HG02970 (cell line): Measurements from ENCODE around the gene VPS52.
"Not testable (repeated sequence)": the region's sequence is repeated elsewhere in the genome, so short reads cannot be mapped to it uniquely, and the experiment has no call there.

Experiments used
- ATAC-seq: cut with Tn5 transposase; IDR thresholded peaks from one replicate; pipeline ENCODE4 v1.9.1; 2021; ENCODE audit warnings: mild to moderate bottlenecking, moderate library complexity, moderate number of reproducible peaks; ENCODE audit not compliant: unreplicated experiment, low FRiP score

Gene VPS52

DNA sequence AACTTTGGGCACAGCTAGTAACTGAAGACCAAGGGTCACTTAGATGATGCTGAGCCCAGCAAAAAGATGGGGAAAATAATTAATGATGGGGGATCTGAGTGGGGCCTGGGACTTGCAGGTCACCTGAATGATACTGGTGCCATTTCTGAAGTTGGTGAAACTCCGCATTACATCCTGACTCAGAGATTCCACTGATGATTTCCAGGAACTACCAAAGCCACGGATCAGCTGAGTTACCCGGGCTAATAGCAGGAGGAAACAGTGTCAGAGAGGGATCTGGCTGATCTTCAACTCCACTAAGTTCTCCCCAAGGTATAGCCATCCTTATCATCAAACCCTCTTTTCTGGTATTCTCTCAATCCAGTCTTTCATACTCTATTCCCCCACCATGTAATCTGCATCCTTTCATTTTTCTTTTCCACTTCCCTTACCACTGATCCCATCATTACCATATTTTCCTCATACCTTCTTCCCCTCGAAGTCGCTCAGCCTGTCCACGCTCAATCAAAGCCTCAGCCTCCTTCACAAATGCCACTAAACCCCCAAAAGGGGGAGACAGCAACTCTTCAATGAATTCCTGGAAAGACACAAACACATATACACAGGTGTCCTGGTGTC lies 20.2 kb downstream of the VPS52 start:
- ATAC-seq: no peak

DNA sequence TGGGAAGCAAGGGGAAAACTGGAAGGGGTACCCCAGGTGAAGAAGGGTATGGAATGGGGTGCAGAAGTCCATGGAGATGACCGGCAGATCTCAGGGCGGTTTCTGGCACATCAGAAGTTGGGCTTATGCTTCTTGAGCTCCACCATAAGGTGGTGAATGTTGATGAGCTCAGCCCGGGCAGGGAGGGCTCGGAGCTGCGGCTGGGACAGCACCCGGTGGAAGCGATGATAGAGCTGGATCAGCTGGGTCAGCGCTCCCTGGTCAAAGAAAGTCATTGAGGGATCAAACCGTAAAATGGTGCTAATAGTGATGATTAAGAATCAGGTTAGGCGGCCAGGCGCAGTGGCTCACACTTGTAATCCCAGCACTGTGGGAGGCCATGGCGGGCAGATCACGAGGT lies 20.9 kb downstream of the VPS52 start:
- ATAC-seq: no peak

DNA sequence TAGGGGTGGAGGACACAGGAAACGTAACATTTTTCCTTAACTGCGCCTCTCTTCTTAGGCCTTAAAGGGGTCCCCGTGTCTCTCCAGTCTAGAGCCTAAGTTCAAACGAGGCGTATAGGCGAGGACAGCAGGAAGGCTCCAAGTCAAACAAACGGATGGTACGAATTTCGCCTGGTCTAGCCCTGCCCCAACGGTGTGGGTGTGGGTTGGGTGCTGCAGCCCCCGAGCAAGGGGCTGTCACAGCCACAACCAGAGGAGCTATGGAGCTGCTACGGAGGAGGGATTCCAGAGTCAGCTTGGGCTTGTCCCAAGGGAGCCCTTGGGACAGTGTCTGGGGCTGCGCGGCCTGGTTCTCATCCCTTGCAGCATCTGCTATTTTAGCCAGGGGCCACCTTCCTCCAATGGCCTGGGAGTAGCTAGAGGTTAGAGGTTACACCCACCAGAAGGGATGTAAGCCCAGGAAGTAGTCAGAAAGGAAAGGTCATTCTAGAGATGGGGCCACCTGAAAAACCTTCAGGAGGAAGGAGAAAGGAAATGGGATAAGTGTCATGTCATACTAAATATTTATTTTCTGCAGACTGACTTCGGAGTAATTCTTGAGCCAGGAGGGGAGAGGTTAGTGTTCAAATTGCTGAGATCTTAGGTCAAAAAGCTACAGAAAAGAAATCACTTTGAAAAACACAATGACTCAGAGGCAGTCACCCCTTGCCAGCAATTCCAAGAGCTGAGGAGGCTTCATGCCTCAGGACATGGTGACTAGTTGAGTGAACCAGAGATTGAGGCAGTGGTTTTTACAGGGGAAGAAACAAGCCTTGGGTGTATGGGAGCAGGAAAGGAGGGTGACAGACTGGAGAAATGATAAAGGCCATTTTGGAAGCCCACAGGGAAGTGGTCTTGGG lies 21.7 kb downstream of the VPS52 start:
- no peak for ATAC-seq

DNA sequence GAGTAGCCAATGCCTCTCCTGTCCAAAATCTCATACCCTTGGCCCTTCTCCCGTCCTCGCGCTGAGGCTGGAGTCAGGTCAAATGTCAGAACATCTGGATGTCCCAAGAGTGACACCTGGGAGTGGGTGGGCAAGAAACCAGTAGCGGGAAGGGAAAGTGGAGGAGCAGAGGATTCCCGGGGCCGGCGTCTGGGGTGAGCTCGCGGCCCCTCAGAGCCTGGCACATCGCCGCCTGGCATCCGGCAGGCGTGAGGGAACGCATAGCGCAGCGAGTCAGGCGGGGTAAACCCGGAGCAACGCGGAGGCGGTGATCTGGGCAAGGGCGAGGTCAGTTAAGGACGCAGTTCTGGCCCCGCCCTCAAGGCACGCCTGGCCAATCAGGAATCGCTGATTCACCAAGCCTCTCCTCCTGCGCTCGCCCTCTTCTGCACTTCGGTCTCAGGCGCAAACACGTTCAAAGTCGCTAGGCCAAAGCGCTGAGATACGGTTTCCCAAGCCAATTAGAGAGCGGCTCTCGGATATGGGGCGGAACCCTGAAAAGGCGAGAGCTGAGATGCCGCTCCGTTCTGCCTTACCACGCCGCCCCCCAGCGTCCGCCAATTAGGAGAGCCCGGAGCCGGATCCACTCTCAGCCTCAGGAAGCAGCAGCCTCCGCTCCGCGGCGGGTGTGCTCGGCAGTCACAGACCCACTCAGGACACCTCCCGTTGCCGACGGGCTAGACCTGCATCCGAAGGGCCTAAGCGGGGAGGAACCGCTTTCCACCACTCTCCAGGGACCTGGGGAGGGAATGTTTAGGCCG lies 22.5 kb downstream of the VPS52 start:
- peak; percentile 90 for ATAC-seq

GRCh38 chr6:33248643-33248931 lies 23.1 kb downstream of the VPS52 start:
- peak; percentile 8 for ATAC-seq

GRCh38 chr6:33247977-33248642 lies 23.6 kb downstream of the VPS52 start:
- ATAC-seq: peak; percentile 37

GRCh38 chr6:33243476-33243875 lies 28.2 kb downstream of the VPS52 start:
- no peak for ATAC-seq

GRCh38 chr6:33241968-33242367 lies 29.7 kb downstream of the VPS52 start:
- ATAC-seq: no peak

DNA sequence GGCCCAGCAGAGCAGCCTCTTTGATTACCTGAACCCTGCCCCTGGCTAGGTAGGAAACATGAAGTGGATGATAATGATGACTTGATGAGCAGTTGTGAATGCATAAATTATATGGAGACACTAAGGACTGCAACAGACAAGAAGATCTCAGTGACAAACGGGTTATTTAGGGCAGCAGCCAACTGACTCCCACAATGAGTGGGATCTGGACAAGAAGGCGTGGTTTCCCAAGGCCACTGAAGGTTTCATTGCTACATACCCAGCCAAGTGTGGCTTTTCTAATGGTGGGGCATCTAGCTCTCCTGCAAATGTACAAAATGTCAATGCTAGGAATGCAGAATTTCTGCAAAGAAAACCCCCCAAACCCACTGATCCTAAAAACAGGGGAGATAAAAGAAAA lies 33.9 kb downstream of the VPS52 start:
- ATAC-seq: no peak

DNA sequence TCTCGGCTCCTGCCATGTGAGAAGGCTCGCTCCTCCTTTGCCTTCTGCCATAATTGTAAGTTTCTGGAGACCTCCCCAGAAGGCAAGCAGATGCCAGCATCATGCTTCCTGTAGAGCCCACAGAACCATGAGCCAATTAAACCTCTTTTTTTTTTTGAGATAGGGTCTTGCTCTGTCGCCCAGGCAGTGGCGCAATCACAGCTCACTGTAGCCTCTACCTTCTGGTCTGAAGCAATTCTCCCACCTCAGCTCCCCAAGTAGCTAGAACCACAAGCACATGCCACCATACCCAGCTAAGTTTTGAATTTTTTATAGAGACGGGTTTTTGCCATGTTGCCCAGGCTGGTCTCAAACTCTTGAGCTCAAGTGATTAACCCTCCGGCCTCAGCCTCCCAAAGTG lies 34.8 kb downstream of the VPS52 start:
- ATAC-seq: no peak

GRCh38 chr6:33236328-33236727 lies 35.3 kb downstream of the VPS52 start:
- ATAC-seq: no peak

DNA sequence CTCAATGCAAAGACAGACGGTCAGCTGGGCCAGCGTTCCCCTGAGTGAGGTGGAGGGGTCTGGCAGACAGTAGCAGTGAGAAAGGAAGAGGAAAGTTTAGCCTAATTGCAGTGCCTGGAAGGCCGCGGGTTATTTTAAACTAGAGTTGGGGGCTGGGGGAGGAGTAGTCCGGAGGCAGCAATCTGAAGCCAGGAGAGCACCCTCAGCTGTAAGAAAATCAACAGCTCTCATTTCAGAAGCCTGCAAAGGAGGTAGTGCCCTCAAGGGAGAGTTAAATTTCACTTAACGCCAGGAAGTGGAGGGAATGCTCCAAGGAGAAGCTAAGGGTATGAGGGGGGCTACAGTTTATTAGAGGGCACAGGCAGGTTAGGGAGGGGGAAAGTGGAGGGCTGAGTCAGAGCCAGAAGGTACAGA lies 36.4 kb downstream of the VPS52 start:
- no peak for ATAC-seq

DNA sequence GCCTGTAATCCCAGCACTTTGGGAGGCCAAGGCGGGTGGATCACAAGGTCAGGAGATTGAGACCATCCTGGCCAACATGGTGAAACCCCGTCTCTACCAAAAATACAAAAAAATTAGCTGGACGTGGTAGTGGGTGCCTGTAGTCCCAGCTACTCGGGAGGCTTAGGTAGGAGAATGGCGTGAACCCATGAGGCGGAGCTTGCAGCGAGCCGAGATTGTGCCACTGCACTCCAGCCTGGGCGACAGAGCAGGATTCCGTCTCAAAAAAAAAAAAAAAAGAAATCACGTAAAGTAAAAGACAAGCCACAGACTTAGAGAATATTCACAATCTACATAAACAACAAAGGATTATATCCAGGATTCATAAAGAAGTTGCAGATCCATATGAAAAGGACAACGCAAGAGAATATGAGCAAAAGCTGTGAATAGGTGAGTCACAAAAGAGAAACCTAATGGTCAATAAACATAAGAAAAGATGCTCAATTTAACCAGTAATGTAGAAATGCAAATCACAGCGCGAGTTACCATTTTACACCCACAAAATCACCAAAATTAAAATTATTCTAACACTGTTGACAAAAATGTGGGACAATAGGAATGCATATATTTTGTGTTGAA lies 45.1 kb downstream of the VPS52 start:
- ATAC-seq: not testable (repeated sequence)

GRCh38 chr6:33217681-33218080 lies 54.0 kb downstream of the VPS52 start:
- ATAC-seq: no peak

DNA sequence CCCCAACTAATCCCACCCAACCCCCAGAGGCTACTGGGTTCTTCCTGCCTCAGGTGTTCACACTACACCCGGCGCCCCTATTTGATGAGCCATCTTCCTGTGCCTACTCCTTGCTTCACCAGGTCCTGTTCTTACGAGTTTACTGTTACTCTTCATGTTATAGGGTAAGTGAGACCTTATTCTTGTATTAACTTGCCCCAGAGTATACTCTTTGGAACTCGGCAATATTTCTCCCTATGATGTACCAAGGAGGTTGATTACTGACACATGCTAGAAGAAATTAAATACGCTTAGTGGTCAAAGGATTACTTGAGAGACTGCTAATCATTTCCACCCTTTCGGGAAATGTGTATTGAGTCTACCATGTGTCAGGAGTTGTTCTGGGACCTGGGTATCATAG lies 54.4 kb downstream of the VPS52 start:
- no peak for ATAC-seq

GRCh38 chr6:33216117-33216649 lies 55.5 kb downstream of the VPS52 start:
- ATAC-seq: no peak

GRCh38 chr6:33215271-33216116 lies 56.2 kb downstream of the VPS52 start:
- ATAC-seq: no peak

GRCh38 chr6:33213989-33214335 lies 57.7 kb downstream of the VPS52 start:
- ATAC-seq: no peak
